Duodenal mucosa (tissue), 2 donors: ENCODE results near the gene LMOD3.

Experiments
- H3K27ac ChIP-seq: one replicate; pipeline ENCODE4 v1.7.0; 2013; ENCODE audit warnings: low read depth, low read length
- H3K27me3 ChIP-seq, 2 donors: one replicate each; pipeline ENCODE4 v1.7.0; 2013; ENCODE audit warnings: low read length in 2 of 2, control low read depth in 1 of 2; ENCODE audit not compliant: insufficient read depth in 2 of 2, control insufficient read depth in 1 of 2
- H3K36me3 ChIP-seq, 2 donors: one replicate each; pipeline ENCODE4 v1.7.0; 2013; ENCODE audit warnings: low read length in 2 of 2, control low read depth in 1 of 2; ENCODE audit not compliant: insufficient read depth in 2 of 2, control insufficient read depth in 1 of 2
- H3K4me1 ChIP-seq, 2 donors: one replicate each; pipeline ENCODE4 v1.7.0; 2013; ENCODE audit warnings: low read length in 2 of 2, control low read depth in 1 of 2; ENCODE audit not compliant: insufficient read depth in 2 of 2, control insufficient read depth in 1 of 2
- H3K4me3 ChIP-seq, 2 donors: one replicate each; pipeline ENCODE4 v1.7.0; 2013; ENCODE audit warnings: low read length in 2 of 2, low read depth in 1 of 2
- H3K9ac ChIP-seq, 2 donors: one replicate each; pipeline ENCODE4 v1.7.0; 2013; ENCODE audit warnings: low read length in 2 of 2, low read depth in 1 of 2
- H3K9me3 ChIP-seq, 2 donors: one replicate each; pipeline ENCODE4 v1.7.0; 2013; ENCODE audit warnings: low read length in 2 of 2, control low read depth in 1 of 2; ENCODE audit not compliant: control insufficient read depth in 1 of 2

The LMOD3 gene

GRCh38 chr3:69072928-69073327, 49.5 kb downstream of the LMOD3 start:
- H3K27me3 ChIP-seq: no peaks in the 10 kb centered on the region
- no peak overlapping the region for H3K4me3 ChIP-seq
- no peak overlapping the region for H3K9ac ChIP-seq
- no peaks in the 10 kb centered on the region for H3K9me3 ChIP-seq
- peaks cover 4 to 28% of the 10 kb centered on the region in 2 donors for H3K36me3 ChIP-seq
- H3K27ac ChIP-seq: no peak overlapping the region
- H3K4me1 ChIP-seq: peaks cover 4% of the 10 kb centered on the region in 2 donors

GRCh38 chr3:69066121-69066520, 56.3 kb downstream of the LMOD3 start:
- Histone ChIP-seq H3K36me3 (peaks cover 12 to 34% of the 10 kb centered on the region in 2 donors), H3K27ac (no peak overlapping the region), H3K4me3 (no peak overlapping the region), H3K9ac (no peak overlapping the region), H3K9me3 (no peaks in the 10 kb centered on the region), H3K4me1 (no peaks in the 10 kb centered on the region), H3K27me3 (no peaks in the 10 kb centered on the region)

DNA sequence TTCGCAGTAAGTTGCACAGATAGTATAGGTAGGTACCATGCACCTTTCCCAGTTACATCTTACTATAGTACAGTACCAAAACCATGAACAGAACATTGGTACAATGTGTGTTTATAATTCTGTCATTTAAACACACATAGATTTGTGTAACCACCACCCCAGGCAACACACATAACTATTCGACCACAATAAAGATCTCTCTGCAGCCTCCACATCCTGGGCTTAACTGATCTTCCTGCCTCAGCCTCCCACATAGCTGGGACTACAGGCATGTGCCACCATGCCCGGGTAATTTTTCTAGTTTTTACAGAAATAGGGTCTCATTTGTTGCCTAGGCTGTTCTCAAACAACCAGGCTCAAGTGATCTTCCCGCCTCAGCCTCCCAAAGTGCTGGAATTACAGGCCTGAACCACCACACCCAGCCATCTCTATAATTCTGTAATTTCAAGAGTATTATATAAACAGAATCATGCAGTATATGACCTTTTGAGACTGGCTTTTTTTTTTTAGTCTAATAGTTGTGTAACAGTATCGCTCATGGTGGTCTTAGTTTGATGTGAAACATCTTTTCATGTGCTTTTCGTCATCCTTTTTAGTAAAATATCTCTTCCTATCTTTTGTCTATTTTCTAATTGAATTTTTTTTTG, 57.0 kb downstream of the LMOD3 start:
- Histone ChIP-seq H3K27ac (no peak overlapping the region), H3K27me3 (no peaks in the 10 kb centered on the region), H3K36me3 (peaks cover 8 to 35% of the 10 kb centered on the region in 2 donors), H3K4me3 (no peak overlapping the region), H3K9ac (no peak overlapping the region), H3K9me3 (no peaks in the 10 kb centered on the region), H3K4me1 (no peaks in the 10 kb centered on the region)

DNA sequence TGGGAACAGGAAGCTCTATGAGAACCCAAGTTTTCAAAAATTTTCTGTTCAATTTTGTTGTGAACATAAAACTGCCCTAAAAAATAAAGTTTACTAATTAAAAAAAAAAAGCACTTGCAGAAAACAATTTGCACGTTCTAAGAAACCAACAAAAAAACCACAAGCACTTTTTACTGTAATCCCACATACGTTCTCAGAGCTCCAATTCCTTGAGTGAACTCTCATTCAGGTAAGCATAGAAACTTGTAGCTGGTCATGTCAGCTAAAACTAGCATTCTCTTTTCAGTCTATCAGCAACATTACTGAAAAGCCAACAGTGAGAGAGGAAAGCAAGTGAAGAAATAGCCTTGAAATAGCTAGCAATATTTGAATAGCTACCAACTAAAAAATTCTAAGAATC, 58.8 kb downstream of the LMOD3 start:
- no peak overlapping the region for H3K9ac ChIP-seq
- H3K27me3 ChIP-seq: no peaks in the 10 kb centered on the region
- no peak overlapping the region for H3K27ac ChIP-seq
- peaks cover 8 to 50% of the 10 kb centered on the region in 2 donors for H3K36me3 ChIP-seq
- H3K4me1 ChIP-seq: peaks cover 0 to 4% of the 10 kb centered on the region in 2 donors
- no peak overlapping the region for H3K4me3 ChIP-seq
- no peaks in the 10 kb centered on the region for H3K9me3 ChIP-seq

GRCh38 chr3:69059688-69060087, 62.7 kb downstream of the LMOD3 start:
- H3K4me3 ChIP-seq: no peak overlapping the region
- no peaks in the 10 kb centered on the region for H3K9me3 ChIP-seq
- H3K4me1 ChIP-seq: peaks cover 0 to 6% of the 10 kb centered on the region in 2 donors
- H3K36me3 ChIP-seq: peaks cover 8 to 43% of the 10 kb centered on the region in 2 donors
- H3K27me3 ChIP-seq: no peaks in the 10 kb centered on the region
- no peak overlapping the region for H3K27ac ChIP-seq
- no peak overlapping the region for H3K9ac ChIP-seq

DNA sequence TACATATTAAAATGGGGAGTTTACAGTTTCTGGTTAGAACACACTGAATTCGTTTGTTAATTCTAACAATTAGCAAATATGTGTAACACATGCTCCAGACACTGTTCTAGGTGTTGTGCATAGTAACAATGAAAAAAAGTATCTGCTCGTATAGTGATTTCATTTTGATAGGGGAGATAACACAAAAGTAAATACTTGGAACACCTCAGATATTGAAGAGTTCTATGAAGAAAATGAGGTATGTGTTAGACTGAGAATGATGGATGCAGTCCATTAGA, 63.5 kb downstream of the LMOD3 start:
- H3K9ac ChIP-seq: no peak overlapping the region
- no peaks in the 10 kb centered on the region for H3K9me3 ChIP-seq
- H3K27me3 ChIP-seq: no peaks in the 10 kb centered on the region
- peak overlapping the region; percentile 11 for H3K27ac ChIP-seq
- peaks cover 0 to 6% of the 10 kb centered on the region in 2 donors for H3K4me1 ChIP-seq
- peaks cover 8 to 43% of the 10 kb centered on the region in 2 donors for H3K36me3 ChIP-seq
- no peak overlapping the region for H3K4me3 ChIP-seq

GRCh38 chr3:69058180-69058946, 64.0 kb downstream of the LMOD3 start:
- Histone ChIP-seq H3K36me3 (peaks cover 8 to 43% of the 10 kb centered on the region in 2 donors), H3K4me3 (no peak overlapping the region), H3K9me3 (no peaks in the 10 kb centered on the region), H3K27ac (peak overlapping the region; percentile 11), H3K27me3 (no peaks in the 10 kb centered on the region), H3K9ac (no peak overlapping the region), H3K4me1 (peaks cover 0 to 6% of the 10 kb centered on the region in 2 donors)
